Esophagus (tissue), 2 donors: Measurements from ENCODE around the gene SLC1A1. TPM values are rescaled to one million over a fixed set of nuclear protein-coding genes. Genes with fewer than 3 reads are reported as not detected.
A peak's percentile ranks its signal among the peaks of the same experiment; 100 is the strongest.

Source experiments
- H3K27ac ChIP-seq, 2 donors: one replicate each; pipeline ENCODE4 v1.5.1; 2013; ENCODE audit warnings: low read depth in 2 of 2, mild to moderate bottlenecking in 2 of 2, inconsistent platforms in 1 of 2, low read length in 1 of 2, moderate library complexity in 1 of 2
- H3K27me3 ChIP-seq, 2 donors: one replicate each; pipeline ENCODE4 v1.6.1; 2013; ENCODE audit warnings: low read length in 2 of 2, control low read depth in 1 of 2, mild to moderate bottlenecking in 1 of 2; ENCODE audit not compliant: insufficient read depth in 2 of 2, control insufficient read depth in 1 of 2
- H3K36me3 ChIP-seq, 2 donors: one replicate each; pipeline ENCODE4 v1.6.1; 2013; ENCODE audit warnings: low read length in 1 of 2; ENCODE audit not compliant: control insufficient read depth in 2 of 2, insufficient read depth in 2 of 2
- H3K4me1 ChIP-seq, 2 donors: one replicate each; pipeline ENCODE4 v1.6.1; 2013; ENCODE audit warnings: low read length in 1 of 2; ENCODE audit not compliant: control insufficient read depth in 2 of 2, insufficient read depth in 2 of 2
- H3K4me3 ChIP-seq, 2 donors: one replicate each; pipeline ENCODE4 v1.5.1; 2013; ENCODE audit warnings: low read length in 2 of 2, mild to moderate bottlenecking in 2 of 2, low read depth in 1 of 2, moderate library complexity in 1 of 2
- H3K9me3 ChIP-seq, 2 donors: one replicate each; pipeline ENCODE4 v1.6.1; 2013; ENCODE audit warnings: mild to moderate bottlenecking in 2 of 2, low read depth in 1 of 2, low read length in 1 of 2, moderate library complexity in 1 of 2; ENCODE audit not compliant: control insufficient read depth in 2 of 2, insufficient read depth in 1 of 2
- WGBS, 2 donors: extraction: QIAGEN DNeasy Blood & Tissue Kit; methylation state at CpG; one replicate each; pipeline ENCODE4 v1.1.7; 2013; 5-methylcytosine and 5-hydroxymethylcytosine counted together
- polyA plus RNA-seq, 2 donors: library from polyadenylated mRNA; stranded (reverse); fragments of 200-250 nt; gene quantifications; one replicate each; pipeline ENCODE4 v1.2.3, GENCODE V29; 2013
- donor health status: healthy with polysubstance abuse.
- donor health status: Bipolar disorder and iron deficiency.

SLC1A1 gene
- polyA plus RNA-seq, 2 donors: 1.1 to 2.4 TPM

GRCh38 chr9:4618700-4619099 lies 128.4 kb downstream of the SLC1A1 start:
- H3K36me3 ChIP-seq: peaks cover 0 to 2% of the 10 kb centered on the region in 2 donors
- 87 to 89% methylated on average over 2 of the region's 2 CpGs for WGBS, 2 donors

GRCh38 chr9:4620057-4620765 lies 129.9 kb downstream of the SLC1A1 start:
- H3K36me3 ChIP-seq: peaks cover 0 to 2% of the 10 kb centered on the region in 2 donors
- no peaks in the 10 kb centered on the region for H3K27me3 ChIP-seq
- peaks cover 0 to 4% of the 10 kb centered on the region in 2 donors for H3K4me1 ChIP-seq
- no peak overlapping the region for H3K4me3 ChIP-seq
- H3K27ac ChIP-seq: peak overlapping the region in 1 of 2 donors; percentile 31
- WGBS, 2 donors: 81 to 84% methylated on average over 3 of the region's 3 CpGs
- no peaks in the 10 kb centered on the region for H3K9me3 ChIP-seq

More at GRCh38 chr9:4618700-4619099, 128.4 kb downstream of the SLC1A1 start:
- H3K4me1 ChIP-seq: peaks cover 0 to 4% of the 10 kb centered on the region in 2 donors
- H3K27ac ChIP-seq: no peak overlapping the region
- H3K27me3 ChIP-seq: no peaks in the 10 kb centered on the region
- H3K4me3 ChIP-seq: no peak overlapping the region
- H3K9me3 ChIP-seq: no peaks in the 10 kb centered on the region

GRCh38 chr9:4620881-4621555 lies 130.8 kb downstream of the SLC1A1 start:
- no peak overlapping the region for H3K27ac ChIP-seq
- H3K9me3 ChIP-seq: no peaks in the 10 kb centered on the region
- H3K4me1 ChIP-seq: peaks cover 0 to 4% of the 10 kb centered on the region in 2 donors
- no peak overlapping the region for H3K4me3 ChIP-seq
- WGBS, 2 donors: 62 to 73% methylated on average over 2 of the region's 2 CpGs
- peaks cover 0 to 2% of the 10 kb centered on the region in 2 donors for H3K36me3 ChIP-seq
- H3K27me3 ChIP-seq: no peaks in the 10 kb centered on the region

DNA sequence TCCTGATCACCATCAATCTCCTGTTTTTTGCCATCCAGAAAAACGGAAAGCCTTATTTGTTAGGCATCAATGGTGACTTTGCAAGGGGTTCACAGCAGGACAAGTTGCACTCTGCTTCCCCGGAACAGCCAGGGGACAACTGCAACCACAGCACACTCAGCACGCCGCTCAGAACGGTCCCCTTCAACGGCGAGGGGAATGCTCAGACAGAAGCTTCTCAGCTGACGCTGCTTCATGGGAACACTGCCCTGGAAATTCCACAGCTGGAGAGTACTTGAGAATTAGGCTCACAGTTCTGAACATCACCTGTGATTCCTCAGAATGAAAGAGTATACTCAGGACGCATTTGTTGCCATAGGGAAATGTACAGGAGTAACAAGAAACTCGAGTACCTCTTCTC lies 131.7 kb downstream of the SLC1A1 start:
- 85% methylated on average over 10 of the region's 10 CpGs for WGBS, 2 donors
- Histone ChIP-seq H3K36me3 (peaks cover 0 to 2% of the 10 kb centered on the region in 2 donors), H3K4me3 (no peak overlapping the region), H3K27me3 (no peaks in the 10 kb centered on the region), H3K4me1 (peaks cover 0 to 4% of the 10 kb centered on the region in 2 donors), H3K27ac (no peak overlapping the region), H3K9me3 (no peaks in the 10 kb centered on the region)

- no peaks in the 10 kb centered on the region for H3K27me3 ChIP-seq
- no peaks in the 10 kb centered on the region for H3K4me1 ChIP-seq
- H3K27ac ChIP-seq: no peak overlapping the region
- H3K36me3 ChIP-seq: no peaks in the 10 kb centered on the region
- no peaks in the 10 kb centered on the region for H3K9me3 ChIP-seq
- no peak overlapping the region for H3K4me3 ChIP-seq
- WGBS, 2 donors: 52 to 55% methylated on average over 2 of the region's 2 CpGs
Measured at GRCh38 chr9:4630836-4631235, 140.6 kb downstream of the SLC1A1 start.

Other genes with a start within 250 kb of the SLC1A1 start
- under 1 TPM; 0.42 to 0.79 TPM for gene GLIS3, start 190.4 kb upstream of the SLC1A1 start, polyA plus RNA-seq
- 1 to 10 TPM; 5.1 to 6.4 TPM for gene PLPP6, start 171.8 kb downstream of the SLC1A1 start, polyA plus RNA-seq
- 1 to 10 TPM; 1.4 to 2.8 TPM for gene SPATA6L, start 176.0 kb downstream of the SLC1A1 start, polyA plus RNA-seq
- 1 to 10 TPM; 6.1 to 9.5 TPM for gene CDC37L1, start 189.1 kb downstream of the SLC1A1 start, polyA plus RNA-seq